ENCODE data around the gene SORBS1.

The SORBS1 gene

DNA sequence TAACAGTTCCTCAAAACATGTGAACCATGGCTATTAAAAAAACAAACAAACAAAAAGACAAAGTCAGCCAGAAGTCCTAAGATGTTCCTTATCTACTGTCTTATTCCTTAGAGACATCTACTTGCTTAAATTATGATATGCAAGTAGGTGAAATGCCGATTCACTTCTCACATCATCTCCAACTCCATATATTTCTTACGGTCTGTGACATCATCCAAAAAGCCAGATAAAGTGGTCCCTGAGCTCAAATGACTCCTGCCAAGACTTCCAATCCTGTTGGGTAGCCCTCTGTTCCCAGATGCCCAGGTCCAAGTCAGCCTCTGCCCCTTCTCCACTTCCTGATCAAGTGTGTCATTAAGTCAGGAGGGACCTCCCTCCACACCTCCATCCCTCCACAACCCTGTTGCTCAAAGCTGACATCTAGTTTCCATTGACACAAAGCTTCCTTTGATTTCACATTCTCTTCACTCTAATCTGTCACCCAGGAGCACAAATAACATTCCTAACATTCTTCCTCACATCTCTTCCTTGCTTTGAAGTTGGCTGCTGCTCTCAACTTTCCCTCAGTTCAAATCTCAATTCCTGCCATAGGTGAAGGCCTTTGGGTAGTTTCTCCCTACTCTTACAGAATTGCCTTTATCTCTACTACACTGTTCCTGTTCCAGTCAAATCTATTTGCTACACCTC lies 214.3 kb downstream of the SORBS1 start:
- DNase-seq (ENCODE audit: low read depth) = no peak

- no peak for DNase-seq (ENCODE audit: low read depth)
Observed at GRCh38 chr10:95343573-95343972, 217.6 kb downstream of the SORBS1 start.

DNA sequence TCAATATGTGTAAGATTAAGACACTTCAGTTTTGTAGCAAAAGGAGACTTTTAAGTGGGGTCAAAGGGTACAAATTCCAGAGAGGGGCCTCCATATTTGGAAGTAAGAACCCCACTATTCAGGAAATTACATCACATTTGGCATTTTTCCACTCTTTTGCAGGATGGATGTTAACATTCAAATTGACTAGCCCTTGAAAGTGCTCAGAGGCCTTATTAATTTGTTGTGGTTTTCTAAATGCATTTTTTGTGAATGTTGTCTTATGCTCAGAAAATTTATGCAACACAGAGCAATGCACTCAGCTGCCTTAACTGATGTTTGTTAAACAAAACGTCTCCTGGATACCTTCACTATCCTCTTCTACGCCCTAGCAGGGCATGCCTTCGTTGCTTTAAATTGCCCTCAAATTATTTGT lies 219.4 kb downstream of the SORBS1 start:
- DNase-seq (ENCODE audit: low read depth) = no peak

GRCh38 chr10:95339863-95340262 lies 221.3 kb downstream of the SORBS1 start:
- DNase-seq (ENCODE audit: low read depth) = no peak

DNA sequence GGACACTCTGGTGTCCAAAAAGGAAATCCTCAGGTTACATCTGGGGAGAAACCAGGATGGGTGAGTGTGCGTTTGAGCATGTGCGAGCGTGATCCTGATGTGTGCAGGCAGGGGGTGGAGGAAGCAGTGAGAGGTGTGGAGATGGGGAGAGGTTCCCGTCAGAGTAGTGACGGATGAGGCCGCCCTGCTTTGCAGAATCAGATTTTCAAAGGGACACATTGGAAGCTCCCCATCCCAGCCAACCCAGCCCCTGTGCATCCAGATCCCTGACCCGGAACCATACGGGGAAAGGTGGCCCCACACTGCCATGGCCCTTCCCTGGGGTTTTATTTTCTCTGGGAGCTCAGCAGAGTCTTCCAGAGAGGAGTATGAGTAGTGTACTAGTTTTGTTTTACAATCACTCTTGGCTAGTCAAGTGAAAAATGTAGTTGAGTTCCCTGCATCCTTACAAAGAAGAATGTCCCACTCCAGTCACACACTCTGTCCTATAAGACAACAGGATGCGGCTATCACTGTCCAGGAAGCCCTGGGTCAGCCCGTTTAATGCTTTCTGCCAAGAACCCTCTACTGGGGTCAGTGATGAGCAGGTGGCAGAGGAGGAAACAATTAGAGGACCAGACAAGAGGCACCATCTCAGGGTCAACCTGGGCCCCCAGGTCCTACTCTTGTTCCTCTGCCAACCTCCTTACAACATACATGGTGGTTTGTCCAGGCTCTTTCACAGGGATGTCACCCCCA lies 223.6 kb downstream of the SORBS1 start:
- no peak for DNase-seq (ENCODE audit: low read depth)

- DNase-seq (ENCODE audit: low read depth) = no peak
Observed at GRCh38 chr10:95336702-95337101, 224.5 kb downstream of the SORBS1 start.

DNA sequence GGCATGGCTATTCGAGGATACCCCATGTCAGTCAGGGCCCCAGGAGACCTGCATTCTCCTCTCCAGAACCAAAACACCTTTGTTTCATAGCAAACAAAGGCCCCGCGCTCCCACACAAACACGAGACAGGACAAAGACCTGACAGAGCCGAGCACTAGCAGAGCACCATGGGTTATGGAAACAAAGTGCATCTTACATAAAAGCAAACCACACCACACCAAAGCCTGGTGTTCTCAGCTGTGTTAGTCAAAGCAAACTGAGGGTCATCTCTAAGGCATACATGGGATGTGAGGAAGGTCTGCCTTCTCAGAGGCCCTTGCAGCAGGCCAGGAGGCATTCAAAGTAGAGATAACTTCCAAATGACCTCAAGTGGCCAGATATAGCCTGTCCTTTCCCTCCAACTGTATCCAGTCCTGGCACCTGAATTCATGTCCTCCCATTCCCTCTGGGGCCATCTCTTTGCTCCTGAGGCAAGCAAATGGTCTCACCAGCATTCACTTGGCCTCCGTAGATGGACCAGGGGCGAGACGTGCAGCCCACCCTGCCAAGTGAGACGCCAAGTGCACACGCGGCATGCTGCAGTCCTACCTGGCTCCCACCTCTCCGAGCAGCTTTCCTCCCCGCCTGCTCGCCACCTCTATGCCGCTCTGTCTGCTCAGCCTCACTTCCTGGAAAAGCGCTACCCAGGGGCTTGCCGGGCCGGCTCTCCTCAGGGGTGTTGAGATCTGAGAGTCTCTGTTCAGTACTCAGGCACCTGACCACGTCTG lies 225.1 kb downstream of the SORBS1 start:
- DNase-seq (ENCODE audit: low read depth) = no peak

DNA sequence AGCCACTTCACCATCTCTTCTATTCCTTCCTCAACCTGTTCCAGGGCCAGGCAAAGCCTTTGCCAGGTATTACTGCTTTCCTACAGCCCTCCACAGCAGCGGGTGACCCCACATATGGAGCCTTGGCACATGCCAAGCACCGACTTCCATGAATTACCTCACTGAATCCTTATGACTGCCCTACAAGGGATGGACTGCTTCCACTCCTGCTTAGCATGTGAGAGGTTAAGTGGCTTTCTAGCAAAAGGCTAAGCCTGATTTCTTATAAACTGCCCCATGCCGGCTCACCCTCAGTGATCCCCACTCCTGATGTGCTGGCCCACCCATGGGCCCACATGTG lies 226.4 kb downstream of the SORBS1 start:
- DNase-seq (ENCODE audit: low read depth) = no peak

GRCh38 chr10:95333997-95334804 lies 227.0 kb downstream of the SORBS1 start:
- DNase-seq (ENCODE audit: low read depth) = no peak

GRCh38 chr10:95332666-95333249 lies 228.4 kb downstream of the SORBS1 start:
- DNase-seq (ENCODE audit: low read depth) = no peak

DNA sequence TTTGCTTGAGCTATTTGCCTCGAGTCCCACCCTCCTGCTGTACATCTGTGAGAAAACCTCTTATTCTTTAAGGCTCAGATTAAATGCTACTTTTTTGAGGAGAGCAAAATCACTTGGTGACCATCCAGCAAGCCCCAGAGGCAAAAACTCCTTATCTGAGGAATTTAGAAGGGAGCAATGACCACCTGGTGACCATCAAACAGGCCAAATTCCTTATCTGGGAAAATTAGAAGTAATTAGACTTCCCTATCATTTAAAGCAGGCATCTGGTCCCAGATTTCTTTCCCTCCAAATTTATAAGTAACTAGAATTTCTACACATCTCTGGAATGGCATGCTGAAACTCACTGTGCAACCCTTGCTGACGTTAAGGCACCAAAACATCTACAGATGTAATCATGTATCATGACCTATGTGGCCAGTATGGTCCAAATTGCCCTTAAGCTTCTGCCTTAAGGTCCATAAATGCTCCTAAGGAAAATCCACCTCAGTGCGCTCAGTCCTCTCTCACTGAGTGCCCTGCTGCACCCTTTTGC lies 229.5 kb downstream of the SORBS1 start:
- DNase-seq (ENCODE audit: low read depth) = no peak

GRCh38 chr10:95330966-95331453 lies 230.2 kb downstream of the SORBS1 start:
- no peak for DNase-seq (ENCODE audit: low read depth)

DNA sequence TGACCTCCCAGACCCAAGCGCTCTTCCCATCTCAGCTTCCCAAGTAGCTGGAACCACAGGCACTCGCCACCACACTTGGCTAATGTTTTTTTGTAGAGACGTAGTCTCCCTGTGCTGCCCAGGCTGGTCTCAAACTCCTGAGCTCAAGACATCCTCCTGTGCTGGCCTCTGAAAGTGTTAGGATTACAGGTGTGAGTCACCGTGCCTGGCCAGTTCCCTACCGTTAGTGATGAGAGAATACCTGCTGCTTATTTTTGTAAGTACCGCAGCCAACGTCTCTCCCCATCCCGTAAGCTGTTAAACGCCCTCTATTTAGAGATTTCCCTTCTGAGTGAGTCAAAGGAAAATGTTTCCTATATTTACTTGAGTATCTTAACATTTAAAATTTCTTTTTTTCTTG lies 231.9 kb downstream of the SORBS1 start:
- DNase-seq (ENCODE audit: low read depth) = no peak

DNA sequence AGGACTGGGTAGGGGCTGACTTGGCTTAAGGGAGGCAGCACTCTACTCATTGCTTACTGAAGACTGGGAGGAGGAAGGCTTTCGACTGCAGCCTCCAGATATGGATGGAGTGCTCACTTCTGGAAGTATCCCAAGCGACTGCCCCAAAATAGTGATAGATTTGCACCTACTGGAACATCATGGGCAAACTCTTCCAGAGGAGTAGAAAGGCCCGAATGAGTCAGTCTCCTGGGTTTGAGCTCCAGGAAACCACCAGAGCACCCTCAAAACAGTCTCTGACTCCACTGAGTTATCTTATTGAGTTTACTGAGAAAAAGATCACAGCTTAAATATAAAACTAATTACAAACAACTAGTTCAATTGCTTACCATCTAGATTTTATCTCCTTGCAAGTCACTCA lies 233.2 kb downstream of the SORBS1 start:
- DNase-seq (ENCODE audit: low read depth) = no peak

DNA sequence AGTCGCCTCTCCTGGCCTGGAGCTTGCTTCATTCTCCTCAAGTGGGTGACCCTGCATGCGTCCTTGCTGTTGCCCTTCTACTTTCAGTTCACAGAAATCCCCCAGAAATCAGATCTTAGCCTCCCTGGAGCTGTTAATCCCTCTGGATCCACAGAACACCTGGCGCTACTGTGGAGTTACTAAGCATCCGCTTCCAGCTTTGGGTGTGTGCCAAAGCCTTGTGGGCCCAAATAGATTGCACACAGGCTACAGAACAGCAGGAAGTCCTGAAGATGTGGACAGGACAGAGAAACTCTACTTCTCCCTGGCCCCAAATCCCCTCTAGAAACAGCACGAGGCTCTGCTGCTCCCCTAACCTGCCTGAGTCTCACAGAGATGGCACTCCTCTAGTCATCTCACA lies 233.8 kb downstream of the SORBS1 start:
- DNase-seq (ENCODE audit: low read depth) = no peak

DNA sequence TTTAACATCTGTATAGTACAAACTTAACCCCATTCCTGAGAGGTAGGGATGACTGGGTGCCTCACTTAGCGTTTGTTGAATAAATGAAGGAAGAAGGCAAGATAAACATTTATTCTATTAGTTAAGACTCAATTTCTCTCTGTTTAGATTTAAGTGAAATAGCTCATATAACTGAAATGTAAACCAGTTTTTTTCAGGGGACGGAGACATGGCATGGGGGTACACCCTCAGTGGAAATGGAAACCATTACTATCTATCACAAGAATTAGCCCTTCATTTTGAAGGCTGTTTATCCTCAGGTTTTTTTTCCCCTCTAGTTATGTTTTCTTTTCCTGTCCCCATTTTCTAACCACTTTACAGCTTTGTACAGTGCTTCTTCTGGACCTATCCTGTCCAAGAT lies 234.8 kb downstream of the SORBS1 start:
- DNase-seq (ENCODE audit: low read depth) = no peak

DNA sequence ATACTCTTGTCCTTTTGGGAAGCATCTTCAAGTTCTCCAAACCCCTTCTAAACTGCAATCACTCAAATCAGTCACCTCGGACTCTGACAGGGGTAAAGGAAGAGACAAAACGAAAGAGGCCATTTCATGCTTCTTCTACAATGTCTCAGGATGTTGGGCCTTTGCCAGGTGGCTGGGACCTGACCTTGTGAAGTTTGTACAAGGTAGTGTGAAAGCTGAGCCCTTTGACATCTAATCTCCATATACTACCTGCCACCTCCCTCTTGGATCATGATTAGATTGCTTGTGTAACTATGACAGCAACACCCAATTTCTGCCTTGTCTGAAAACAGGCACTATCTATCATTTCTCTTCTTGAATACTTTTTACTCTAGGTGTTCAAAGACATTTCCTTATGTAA lies 235.3 kb downstream of the SORBS1 start:
- DNase-seq (ENCODE audit: low read depth) = no peak

- no peak for DNase-seq (ENCODE audit: low read depth)
Observed at GRCh38 chr10:95324436-95325268, 236.5 kb downstream of the SORBS1 start.

DNA sequence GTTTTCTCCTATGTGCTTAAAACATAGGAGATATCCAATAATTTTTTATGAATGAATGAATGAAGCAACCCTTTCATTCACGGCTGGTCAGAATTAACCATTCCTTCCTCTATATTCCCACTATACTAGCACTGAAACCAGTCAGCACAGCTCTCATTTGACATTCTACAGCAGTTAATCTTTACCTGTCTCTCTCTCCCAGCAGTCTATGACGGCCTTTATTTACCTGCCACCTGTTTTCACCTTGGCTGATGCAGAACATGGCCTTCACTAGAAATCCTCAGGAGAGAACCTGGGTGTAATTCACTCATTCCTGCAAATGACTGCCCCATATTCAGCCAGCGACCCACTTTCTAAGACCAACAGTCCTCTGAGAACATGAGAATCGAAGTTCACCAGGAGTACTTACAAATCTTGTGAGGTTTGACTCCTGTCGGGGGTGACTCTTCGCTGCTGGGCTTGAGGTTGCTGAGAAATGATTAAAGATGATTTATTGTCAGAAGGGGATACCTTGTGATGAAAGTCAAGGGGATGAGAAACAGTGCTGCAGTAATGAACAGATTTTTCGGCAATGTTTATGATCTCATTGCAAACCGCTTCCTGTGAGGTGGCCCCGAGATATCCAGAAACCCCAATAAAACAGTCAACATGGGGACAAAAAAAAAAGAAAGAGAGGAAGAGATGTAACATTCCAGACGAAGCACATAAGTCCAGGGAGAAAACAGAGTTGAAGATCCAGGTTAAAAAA lies 239.4 kb downstream of the SORBS1 start:
- DNase-seq (ENCODE audit: low read depth) = no peak

DNA sequence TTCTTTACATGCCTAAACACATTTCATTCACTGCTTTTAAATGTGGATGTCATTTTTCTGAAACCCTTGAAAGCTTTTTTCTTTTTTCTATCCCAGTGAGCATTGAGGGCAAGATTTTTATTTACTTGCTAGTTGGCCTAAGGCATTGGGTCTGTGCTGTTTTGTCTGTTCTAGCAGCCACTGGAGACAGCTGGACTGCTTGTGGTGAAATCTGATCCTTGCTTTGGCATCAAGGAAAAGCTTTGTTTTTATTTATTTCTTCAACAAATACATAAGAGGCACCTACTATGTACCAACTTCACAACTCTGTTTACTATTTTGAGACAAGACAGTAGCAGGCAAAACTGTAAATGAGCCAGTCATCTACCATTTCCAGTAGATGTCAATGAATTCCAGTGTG lies 241.9 kb downstream of the SORBS1 start:
- DNase-seq (ENCODE audit: low read depth) = no peak

Measured in stimulated activated CD4-positive, alpha-beta T cell treated with anti-CD3 and anti-CD28 coated beads, Interleukin-2, amount 100 ng/mL, for 4 hours (primary cell).